Astrocyte (in vitro differentiated cells and primary cell): ENCODE measurements around the gene NAV3.

Source experiments
- EZH2 ChIP-seq: IDR thresholded peaks from 2 replicates; pipeline ENCODE4 v1.6.1; 2012; ENCODE audit warnings: mild to moderate bottlenecking, low read length, inconsistent platforms; ENCODE audit not compliant: insufficient read depth
- TF ChIP-seq, protein P1 (sequence below): IDR thresholded peaks from 2 replicates; pipeline ENCODE4 v1.5.1; 2011; ENCODE audit warnings: low read depth, mild to moderate bottlenecking, inconsistent platforms, low read length, moderate library complexity; ENCODE audit not compliant: insufficient read depth

- TF ChIP-seq EZH2: no peak
- TF ChIP-seq, protein P1, sequence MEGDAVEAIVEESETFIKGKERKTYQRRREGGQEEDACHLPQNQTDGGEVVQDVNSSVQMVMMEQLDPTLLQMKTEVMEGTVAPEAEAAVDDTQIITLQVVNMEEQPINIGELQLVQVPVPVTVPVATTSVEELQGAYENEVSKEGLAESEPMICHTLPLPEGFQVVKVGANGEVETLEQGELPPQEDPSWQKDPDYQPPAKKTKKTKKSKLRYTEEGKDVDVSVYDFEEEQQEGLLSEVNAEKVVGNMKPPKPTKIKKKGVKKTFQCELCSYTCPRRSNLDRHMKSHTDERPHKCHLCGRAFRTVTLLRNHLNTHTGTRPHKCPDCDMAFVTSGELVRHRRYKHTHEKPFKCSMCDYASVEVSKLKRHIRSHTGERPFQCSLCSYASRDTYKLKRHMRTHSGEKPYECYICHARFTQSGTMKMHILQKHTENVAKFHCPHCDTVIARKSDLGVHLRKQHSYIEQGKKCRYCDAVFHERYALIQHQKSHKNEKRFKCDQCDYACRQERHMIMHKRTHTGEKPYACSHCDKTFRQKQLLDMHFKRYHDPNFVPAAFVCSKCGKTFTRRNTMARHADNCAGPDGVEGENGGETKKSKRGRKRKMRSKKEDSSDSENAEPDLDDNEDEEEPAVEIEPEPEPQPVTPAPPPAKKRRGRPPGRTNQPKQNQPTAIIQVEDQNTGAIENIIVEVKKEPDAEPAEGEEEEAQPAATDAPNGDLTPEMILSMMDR: no peak
Measured at GRCh38 chr12:78185651-78186050, 355.0 kb downstream of the NAV3 start.
